ENCODE results near the gene AOPEP.

The AOPEP gene

DNA sequence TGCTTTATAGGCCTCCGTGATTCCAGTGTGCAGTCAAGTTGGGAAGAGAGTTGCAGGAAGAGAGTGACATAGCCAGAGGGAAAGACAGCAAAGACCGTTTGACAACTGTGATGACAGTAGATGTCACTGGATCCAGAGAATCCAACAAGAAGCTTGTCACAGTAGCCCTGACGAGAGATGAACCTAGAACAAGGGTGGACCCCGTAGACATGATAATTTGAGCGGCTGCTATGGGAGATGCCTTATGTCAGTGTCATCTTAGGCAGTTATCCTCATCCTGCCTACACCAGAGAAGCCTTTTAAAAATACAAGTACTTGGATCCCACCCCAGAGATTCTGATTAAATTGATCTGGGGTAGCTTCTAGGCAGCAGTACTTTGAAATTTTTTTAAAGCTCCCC is 125.4 kb downstream of the AOPEP start:
- no peak for DNase-seq

DNA sequence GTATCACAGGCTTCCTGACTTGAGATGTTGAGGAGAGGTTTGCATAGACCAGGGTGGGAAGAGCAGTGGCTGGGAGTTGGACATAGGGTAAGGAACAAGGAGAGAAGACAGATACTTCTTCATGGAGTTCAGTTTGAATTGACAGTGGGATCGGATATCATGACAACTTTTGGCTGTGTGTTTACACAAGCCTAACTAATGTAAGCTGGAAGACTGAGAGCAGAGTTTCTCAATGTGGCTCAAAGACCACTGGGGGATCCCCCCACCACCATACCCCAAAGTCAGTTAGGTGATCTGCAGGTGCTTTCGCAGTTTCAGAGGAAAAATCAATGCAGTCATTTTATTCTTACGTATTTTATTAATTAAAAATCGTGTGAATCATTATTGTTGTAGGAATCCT is 125.9 kb downstream of the AOPEP start:
- no peak for DNase-seq

DNA sequence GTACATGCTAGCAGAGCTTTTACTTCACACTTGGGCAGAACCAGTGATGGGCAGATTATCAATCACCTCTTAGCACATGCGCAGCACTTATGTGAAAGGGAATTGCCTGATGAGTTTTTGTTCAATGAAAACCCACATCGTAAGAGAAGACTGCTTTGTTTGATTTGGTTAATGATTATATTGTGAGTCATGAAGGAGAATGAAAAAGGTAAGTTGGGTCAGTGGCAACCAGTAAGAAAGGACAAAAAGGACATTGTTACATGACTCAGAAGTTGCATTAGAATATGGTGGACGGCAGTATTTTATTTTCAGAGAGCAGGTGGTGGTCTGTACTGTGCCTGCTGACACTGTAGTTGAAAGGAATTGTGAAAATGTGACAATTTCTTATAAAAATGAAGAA is 127.4 kb downstream of the AOPEP start:
- no peak for DNase-seq

DNA sequence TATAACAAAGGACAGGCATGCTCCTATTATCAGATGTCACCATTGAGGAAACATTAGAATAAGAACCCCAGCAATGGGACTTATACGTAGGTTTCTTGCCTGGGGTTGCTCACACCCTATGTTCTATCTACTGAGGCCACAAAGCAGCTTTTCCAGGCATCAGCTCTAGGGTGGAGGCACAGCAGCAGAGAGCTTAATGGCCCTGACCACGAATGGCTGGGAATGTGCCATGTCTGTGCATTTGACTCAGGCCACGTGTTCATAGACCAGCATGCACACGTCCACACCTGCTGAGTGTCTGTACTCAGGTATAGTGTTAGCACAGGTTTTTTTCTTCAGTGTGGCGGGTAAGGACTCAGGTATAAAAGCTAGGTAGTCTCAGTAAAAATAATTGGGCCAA is 129.4 kb downstream of the AOPEP start:
- no peak for DNase-seq

DNA sequence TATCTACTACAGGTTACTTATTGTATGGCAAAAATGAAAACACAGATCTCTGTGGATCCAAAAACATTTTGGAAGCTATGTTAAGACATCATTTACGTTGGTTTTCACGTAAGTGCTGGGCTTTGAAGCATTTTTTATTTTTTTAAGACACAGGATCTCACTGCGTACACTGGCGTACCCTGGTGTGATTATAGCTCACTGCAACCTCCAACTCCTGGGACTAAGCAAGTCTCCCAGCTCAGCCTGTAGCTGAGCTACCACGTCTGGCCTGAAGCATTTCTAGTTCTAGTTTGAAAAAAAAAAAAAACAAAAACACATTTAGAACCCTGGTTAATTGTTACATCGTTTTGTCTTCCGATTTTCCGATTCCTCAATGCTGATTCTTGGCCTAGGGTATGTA is 131.3 kb downstream of the AOPEP start:
- DNase-seq: no peak

DNA sequence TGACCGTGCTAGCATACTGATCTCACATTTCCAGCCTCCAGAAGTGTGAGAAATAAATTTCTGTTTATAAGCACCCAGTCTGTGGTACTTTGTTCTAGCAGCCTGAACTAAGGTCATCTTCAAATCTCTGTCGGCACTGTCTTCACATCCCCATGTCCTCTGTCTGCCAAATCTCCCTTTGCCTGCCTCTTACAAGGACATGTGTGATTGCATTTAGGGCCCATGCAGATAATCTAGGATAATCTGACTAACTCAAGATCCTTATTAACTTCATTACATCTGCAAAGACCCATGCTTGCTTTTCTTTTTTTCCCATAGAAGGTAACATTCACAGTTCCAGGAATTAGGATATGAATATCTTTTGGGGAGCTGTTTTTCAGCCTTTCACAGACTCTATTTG is 132.7 kb downstream of the AOPEP start:
- DNase-seq: no peak

DNA sequence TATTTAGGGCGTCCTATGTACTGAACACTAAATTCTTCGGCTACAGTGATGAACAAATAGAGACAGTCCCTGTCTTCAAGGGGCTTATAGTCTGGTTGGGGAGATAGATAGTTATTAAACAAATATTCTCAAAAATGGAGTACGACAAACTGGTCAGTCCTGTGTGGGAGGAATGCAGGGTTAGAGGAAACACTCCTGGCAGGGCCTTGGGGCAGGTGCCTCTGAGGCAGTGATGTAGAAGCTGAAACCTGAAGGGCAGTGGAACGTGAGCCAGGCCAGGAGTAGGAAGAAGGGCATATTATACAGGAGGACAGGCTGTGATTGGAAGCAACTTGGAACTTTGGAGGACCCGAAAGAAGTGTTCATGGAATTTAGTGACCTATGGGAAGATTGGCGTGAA is 133.4 kb downstream of the AOPEP start:
- no peak for DNase-seq

DNA sequence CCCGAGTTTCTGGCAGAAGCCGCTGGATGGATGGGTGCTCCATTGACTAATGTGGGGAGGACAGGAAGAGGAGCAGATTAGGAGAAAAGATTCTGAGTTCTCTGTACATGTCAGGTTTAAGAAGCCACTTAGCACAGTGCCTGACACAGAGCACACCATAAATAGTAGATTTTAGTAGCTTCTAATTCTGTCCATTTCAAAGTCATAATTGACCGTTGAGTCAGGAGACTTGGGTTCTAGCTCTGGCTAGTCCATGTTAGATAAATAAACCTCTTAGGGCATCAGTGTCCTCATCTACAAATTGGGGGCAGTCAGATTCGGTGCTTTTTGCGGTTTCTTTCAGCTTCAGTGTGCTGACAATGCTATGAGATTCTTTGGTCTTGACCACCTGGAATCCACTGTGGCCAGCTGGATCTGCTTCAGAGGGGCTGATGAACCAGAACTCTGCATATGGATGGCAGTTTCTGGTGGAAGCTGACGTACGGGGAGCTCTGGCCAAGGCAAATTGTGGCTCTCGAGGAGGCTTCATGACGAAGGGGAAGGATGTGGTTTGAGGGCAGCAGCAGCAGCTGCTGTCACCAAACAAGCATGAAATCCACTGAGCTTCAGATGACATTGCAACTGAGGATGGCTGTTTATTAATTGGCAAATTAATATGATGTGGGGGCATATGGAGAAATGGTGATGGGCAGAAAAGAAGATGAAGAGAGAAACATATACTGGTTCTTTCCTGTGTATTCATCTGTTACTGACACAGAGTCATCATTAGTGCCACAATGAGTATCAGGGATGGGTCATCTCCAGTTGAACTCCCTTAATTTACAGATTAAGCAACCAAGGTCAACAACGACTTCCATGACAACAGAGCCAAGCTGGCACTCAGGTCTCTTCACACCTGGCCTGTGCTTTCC is 134.4 kb downstream of the AOPEP start:
- no peak for DNase-seq

DNA sequence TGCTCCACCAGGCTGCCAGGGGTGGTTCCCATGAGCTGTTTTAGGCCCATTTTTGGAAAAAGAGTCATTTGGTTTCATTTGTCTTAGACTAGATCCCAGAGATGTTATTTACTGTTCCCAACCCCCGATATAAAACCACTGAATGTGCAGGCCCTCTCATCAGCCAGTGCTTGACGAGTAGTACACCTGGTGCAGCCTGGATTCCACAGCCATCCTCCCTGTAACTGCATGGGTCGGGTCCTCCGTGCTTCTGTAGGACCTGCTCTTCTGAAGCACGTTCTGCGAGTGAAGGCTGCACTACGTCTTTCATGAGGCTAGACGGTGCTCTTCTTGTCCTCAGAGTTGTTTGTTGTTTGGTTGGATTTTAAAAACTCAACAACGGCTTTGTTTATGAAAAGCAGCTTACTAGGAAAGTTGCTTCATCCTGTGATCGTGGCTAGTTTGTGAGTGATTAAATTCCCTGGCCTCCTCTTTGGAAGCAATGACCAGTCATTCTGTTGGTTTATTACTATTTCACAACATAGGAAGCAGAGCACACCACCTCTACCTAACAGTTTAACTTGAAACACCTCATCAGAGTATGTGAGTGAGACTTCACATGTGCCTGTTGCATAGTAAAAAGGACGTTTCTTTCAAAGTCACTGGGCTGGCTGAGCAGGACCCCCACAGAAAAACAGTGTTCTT is 135.2 kb downstream of the AOPEP start:
- DNase-seq: no peak

DNA sequence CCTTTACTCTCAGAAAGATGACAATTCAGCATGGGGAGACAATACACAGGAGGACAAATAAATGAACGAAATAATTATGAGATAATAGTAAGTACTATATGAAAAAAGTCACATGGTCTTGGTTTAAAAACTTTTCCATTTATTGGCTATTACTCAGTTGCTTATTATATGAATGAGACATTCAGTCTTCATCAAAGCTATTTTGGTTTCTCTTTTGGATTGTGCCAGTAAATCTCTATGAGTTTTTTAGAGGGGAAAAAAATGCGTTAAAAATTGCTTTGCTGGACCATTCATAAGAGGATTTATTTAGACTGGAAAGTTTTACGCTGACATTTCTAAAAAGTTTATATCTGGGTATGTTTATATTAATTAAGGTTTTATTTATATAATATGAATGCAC is 137.7 kb downstream of the AOPEP start:
- DNase-seq: no peak

DNA sequence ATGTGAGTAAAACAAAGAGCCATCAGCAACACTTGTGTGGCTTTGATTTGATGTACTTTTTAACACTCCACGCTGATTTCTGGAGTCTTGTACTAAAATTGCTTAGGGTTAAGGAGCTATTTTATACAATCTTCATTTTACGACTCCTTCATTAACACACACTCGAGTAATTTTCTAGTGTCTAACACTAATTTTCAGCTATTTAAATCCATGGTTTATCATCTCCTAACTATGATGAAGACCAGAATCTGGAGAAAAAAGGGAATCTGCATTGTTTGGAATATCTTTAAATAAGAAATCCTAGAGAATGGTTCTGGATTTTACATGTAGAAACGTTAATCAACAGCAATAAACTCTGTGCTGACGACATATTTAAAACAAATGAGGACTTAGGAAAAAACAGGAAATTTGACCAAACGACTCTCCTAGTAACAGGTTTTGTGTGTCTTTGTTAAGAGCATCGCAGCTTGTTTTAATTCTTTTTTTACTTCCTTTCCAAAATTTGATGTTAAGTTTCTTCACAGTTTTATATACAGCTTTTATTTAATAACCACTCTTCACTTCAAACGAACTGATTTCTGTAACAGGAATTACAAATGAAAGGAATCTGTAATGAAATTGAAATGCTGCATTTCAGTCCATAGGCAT is 138.5 kb downstream of the AOPEP start:
- no peak for DNase-seq

DNA sequence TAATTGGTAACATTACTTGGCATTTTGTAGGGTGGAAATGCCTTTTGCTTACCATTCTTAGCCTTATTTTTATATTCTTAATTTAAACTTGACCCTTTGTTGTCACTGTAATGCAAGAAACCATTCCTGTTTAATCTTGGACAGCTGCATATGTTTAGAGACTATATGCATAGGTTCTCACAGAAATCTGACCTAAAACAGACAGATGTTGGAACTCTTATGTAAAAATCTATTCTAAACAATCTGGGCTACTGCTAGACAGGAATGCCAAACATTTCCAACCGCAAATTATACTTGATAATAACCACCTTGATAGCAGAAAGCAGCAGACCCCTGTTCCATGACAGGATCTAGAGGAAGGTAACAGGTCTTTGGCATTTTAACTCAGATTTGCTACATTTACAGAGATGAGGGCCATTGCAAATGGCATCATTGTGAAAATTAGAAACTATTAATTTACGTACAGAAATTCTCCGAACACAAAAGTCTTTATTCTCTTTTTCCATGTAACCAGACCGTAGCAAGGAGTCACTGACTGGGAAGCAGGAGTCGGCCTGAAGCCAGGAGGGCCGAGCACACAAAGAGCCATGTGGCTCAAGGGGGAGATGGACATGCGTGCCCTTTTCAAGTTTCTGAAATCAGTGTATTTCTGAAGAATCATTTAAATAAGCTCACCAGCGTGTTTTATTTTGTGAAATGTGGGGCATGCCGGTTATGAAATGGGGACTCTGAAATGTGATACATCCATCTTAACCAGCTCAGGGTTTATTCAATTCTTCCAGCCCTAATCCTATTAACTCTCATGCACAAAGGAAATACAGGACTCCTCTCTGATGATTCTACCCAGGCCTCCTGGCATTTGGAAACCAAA is 139.3 kb downstream of the AOPEP start:
- no peak for DNase-seq

DNA sequence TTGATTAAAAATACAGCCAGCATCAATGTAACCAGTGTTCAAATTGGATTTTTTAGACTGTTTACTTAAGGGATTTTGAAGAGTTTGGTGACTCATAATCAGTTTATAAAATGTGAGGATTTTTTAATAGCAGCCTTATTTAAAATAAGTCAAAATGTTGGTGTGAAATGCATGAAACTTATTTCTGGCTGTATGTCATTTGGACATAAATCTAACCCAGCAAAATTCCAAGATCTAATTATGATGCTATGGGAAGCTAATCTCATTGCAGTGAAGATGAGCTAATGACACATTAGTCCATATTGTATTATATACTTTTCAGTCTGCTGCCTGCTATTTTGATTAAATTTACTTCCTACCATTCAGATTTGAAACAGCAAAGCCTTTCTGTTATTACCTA is 140.3 kb downstream of the AOPEP start:
- DNase-seq: no peak

DNA sequence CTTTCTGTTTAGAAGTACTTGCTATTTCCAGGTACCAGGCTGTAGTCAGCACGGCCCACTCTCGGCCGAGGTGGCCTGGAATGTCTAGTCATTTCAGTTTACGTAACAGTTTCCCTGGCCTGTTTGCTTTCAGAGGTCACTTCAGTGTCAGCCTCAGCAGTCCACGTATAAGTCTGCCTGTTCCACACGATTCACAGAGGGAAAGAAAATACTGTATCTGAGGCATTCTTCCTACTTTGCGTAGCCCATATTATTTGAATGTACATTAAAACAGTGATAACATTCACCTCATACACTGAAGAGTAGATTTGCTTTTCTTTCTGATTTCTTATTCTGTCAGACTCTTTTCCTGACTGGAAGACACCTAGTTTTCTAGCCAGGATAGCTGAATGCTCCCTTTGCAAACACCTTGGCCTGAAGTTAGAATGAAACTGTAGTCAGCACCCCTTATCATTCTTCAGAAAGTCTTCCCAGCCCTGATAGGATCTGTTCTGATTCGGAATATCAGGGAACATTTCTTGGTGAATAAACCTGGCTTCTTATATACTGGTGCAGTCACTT is 140.9 kb downstream of the AOPEP start:
- peak; percentile 61 to 81 for DNase-seq

DNA sequence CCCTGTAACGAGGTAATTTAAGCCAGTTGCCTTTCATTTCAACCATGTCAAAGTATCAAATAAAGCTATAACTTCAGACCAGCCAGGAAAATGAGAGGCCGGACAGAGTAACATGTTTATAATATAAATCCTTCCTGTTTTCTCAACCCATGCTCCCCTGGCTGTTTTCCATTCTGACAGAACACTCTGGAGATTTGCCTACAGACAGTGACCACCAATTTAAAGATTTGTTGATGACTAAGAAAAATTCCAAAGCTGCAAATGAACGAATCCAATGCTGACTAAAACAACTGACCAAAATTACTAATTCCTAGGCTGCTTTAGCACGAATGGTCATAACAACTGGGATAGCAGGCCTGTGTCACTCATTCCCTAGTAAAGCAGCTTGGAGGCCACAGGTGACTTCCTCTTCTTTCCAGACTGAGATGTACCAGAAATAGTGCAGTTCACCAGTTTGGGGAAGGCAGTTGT is 141.4 kb downstream of the AOPEP start:
- peak; percentile 58 to 88 for DNase-seq

DNA sequence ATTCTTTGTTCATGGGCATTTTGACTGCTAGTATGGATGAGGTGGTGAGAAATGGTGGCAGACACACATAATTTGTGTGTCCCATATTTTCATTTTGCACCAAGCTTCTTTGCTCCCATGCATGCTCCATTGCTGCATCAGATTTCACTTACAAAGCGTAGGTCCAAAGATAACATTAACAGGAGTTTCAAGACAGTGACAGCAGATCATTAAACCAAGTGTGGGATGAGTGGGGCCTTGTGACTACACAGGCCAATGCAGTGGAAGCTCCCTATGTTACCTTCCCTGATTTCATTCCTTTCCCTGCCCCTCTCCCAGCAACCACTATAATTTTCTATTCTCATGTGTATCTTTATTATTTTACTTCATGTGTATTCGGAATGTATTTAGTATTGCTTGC is 142.0 kb downstream of the AOPEP start:
- DNase-seq: no peak

DNA sequence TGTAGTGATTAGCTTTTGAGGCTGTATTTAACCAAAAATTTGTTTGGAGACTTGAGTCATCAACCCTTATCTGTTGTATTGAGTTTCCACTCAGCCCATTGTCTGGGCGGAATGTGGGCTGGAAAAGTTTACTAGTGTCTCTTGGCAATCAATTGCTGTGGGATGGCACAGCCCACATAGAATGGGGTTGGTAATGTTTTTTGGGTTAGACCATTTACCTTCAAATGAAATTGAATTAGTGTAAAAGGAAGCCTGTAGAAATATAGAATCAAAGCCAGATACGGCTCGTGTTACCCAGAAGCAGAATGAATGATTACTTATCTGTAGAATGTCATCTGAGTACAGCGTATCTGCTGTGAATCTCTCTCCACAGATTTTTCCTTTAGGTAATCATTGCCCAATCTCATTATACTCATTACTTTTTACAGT is 142.9 kb downstream of the AOPEP start:
- peak in 1 of 2 experiments; percentile 15 for DNase-seq

DNA sequence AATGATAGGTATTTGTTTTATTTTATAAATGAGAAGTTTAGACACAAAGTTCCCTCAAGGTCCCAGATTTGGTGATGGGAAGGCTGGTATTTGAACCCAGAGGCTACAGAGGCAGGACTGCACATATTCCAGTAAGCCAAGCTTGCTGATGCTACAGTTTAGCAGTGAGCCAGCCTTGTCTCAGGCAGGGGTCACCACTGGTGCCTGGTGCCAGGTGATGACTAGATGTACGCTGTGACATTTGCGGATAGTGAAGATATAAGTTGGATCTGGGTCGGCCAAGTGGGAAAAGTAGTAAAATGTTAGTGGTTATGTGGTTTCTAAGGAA is 143.9 kb downstream of the AOPEP start:
- no peak for DNase-seq

DNA sequence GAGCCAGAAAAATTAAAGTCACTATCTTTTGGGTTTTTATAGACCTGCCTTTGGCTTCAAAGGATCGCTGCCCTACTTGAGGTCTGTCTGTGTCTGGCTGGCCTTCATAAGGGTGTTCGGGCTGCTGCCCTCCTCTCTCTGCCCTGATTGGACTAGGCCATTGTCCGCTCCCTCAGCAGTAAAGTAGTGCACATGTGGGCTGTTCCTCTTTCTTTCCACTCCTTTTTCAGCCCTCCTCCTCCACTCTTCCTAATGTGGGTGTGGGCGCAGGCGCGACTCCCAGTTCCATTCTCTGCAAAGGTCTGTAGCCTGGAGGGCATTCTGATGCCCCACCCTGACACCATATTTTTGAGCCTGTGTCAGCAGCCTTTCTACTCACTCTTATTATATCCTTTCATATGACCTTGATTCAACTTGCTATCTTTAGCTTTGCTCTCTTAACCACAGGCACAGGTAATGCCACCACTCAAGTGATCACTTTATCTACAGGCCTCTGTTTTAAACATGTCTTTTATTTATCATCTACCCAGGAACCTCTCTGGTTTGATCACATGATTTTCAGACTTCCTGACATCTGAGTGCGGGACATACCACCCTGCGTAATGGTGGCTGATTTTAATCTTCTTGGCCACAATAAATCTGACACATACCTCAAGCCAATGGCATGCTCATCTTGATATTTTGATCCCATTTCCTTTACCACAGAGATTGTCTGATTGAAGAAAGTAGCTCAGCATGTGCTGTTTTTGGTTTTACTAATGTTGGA is 144.5 kb downstream of the AOPEP start:
- DNase-seq: peak in 1 of 2 experiments; percentile 13

DNA sequence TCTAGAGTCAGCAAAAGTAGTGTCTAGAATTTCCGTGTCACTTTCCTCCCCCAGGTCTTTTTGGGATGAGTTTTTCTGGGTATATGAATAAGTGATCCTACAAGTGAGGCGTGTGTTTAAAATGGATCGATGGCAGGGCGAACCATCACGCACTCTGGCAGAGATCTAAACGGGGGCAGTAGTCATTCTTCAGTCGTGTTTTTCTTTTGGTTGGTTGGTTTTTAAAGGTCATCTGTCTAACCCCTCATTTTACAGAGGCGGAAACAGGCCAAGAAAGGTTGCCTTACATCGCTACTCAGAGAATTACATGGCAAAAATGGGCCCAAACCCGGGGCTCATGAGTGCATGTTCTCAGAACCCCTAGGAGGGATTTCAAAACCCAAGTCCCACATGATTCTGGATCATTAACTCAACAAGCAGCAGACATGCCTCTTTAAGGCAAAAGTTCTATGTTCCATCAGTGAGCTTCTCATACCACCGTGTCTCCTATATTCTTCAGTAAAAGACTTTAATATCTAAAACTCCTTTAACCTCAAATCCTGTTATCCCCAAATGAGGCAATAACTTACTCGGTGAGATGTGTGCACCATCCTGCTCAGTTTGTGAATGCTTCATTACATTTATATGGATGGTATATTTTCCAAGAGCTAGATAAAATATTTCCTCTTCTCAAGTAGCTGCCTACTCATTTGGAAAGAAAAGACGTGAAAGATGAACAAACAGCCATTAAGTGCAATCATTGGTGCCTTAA is 145.8 kb downstream of the AOPEP start:
- DNase-seq: no peak
